Endothelial cell of umbilical vein (primary cell): Measurements from ENCODE around the gene NFKB2. TPM values are rescaled to one million over a fixed set of nuclear protein-coding genes. Genes with fewer than 3 reads are reported as not detected.

Experiments used
- BruUV-seq: library from RNA; stranded (reverse); fragments of 400-500 nt; replicated peaks from 2 replicates; lab custom pipeline; 2021; lab: Mats Ljungman, UMichigan
- CTCF ChIA-PET: fragments of 300-600, 350-600 bp; sonication (Branson Sonifier 250); formaldehyde crosslinking; loops from one replicate; lab custom pipeline; 2021; ENCODE audit warnings: antibody characterized with exemption, inconsistent platforms; lab: Charles Lee
- POLR2A ChIA-PET: fragments of 300-600, 350-600 bp; sonication (Branson Sonifier 250); formaldehyde crosslinking; loops from one replicate; lab custom pipeline; 2021; ENCODE audit warnings: antibody characterized with exemption, inconsistent platforms; lab: Charles Lee
- DNase-seq: peaks from one replicate; pipeline ENCODE4 v3.0.0-alpha.2; 2011; ENCODE audit warnings: low read depth, low spot score
- FAIRE-seq: peaks from 2 replicates; lab custom pipeline; 2011; peaks lifted over from hg19 to GRCh38; lab: Jason Lieb, UNC
- H2AFZ ChIP-seq: 2 replicates; pipeline ENCODE4 v1.6.0; 2012; ENCODE audit warnings: low read depth, low read length, control low read depth, inconsistent platforms
- H3K27ac ChIP-seq: 2 replicates; pipeline ENCODE4 v1.5.1; 2011; ENCODE audit warnings: low read depth, mild to moderate bottlenecking, control low read depth, low read length, moderate library complexity; ENCODE audit not compliant: insufficient read depth
- H3K27me3 ChIP-seq, 2 experiments: 2 replicates each; pipeline versions ENCODE4 v1.6.0 to v1.6.1; 2011; ENCODE audit warnings: low read length in 2 of 2, mixed read lengths in 1 of 2; ENCODE audit not compliant: control insufficient read depth in 2 of 2, insufficient read depth in 2 of 2
- H3K36me3 ChIP-seq, 2 experiments: 2 replicates in 1 of 2; 3 replicates in 1 of 2; pipeline ENCODE4 v1.5.1; 2011; ENCODE audit warnings: low read length in 2 of 2, mild to moderate bottlenecking in 1 of 2, moderate library complexity in 1 of 2; ENCODE audit not compliant: control insufficient read depth in 2 of 2, insufficient read depth in 2 of 2; ENCODE audit errors: extremely low read depth in 1 of 2
- H3K4me1 ChIP-seq: 3 replicates; pipeline ENCODE4 v1.5.1; 2011; ENCODE audit warnings: mild to moderate bottlenecking, low read length; ENCODE audit not compliant: control insufficient read depth, insufficient read depth; ENCODE audit errors: extremely low read depth
- H3K4me2 ChIP-seq: 2 replicates; pipeline ENCODE4 v1.6.1; 2011; ENCODE audit warnings: low read length, control low read depth, mixed read lengths; ENCODE audit not compliant: insufficient read depth
- H3K4me3 ChIP-seq, 3 experiments: fragments of 200-600 bp in 1 of 3; sonication (generic), shearing (Covaris generic) in 1 of 3; replicated peaks in 1 of 3; 2 replicates each; pipeline ENCODE4 v1.5.1; 2011 to 2016; ENCODE audit warnings: control low read depth in 3 of 3, low read length in 3 of 3, mild to moderate bottlenecking in 2 of 3, inconsistent platforms in 1 of 3, low read depth in 1 of 3, moderate library complexity in 1 of 3; ENCODE audit not compliant: insufficient read depth in 1 of 3
- H3K79me2 ChIP-seq: 2 replicates; pipeline ENCODE4 v1.6.0; 2012; ENCODE audit warnings: low read length, inconsistent platforms; ENCODE audit not compliant: control insufficient read depth, insufficient read depth
- H3K9ac ChIP-seq: replicated peaks from 2 replicates; pipeline ENCODE3; 2011; ENCODE audit warnings: low read length, control low read depth; ENCODE audit not compliant: insufficient read depth; ENCODE audit errors: extremely low read depth
- H3K9me1 ChIP-seq: replicated peaks from 3 replicates; pipeline ENCODE4 v1.6.0; 2011; ENCODE audit warnings: mild to moderate bottlenecking, low read length; ENCODE audit not compliant: control insufficient read depth, insufficient read depth; ENCODE audit errors: extremely low read depth
- H3K9me3 ChIP-seq: replicated peaks from 2 replicates; pipeline ENCODE4 v1.5.1; 2012; ENCODE audit warnings: low read length, inconsistent platforms; ENCODE audit not compliant: control insufficient read depth, insufficient read depth
- H4K20me1 ChIP-seq: replicated peaks from 2 replicates; pipeline ENCODE3; 2011; ENCODE audit warnings: mild to moderate bottlenecking, low read length; ENCODE audit not compliant: control insufficient read depth, insufficient read depth; ENCODE audit errors: extremely low read depth
- EZH2 ChIP-seq: IDR thresholded peaks from 2 replicates; pipeline ENCODE4 v1.6.1; 2012; ENCODE audit warnings: borderline replicate concordance, low read depth, mild to moderate bottlenecking, moderate library complexity, low read length, inconsistent platforms; ENCODE audit not compliant: severe bottlenecking
- JUN ChIP-seq: IDR thresholded peaks from 2 replicates; pipeline ENCODE4 v1.6.1; 2011; ENCODE audit warnings: borderline replicate concordance, low read depth; ENCODE audit not compliant: insufficient read length, insufficient read depth
- MYC ChIP-seq: IDR thresholded peaks from one replicate; pipeline ENCODE4 v1.6.1; 2011; ENCODE audit warnings: mild to moderate bottlenecking, low read depth, low read length
- dilution Hi-C: fragments of 300-500 bp; cut with MboI; formaldehyde crosslinking; loops from one replicate; pipeline ENCODE4 v1.15.0; 2019; ENCODE audit warnings: low sequenced_read_pairs; ENCODE audit not compliant: extremely low pct_ligation_motif_present
- intact Hi-C: fragments of 100-400 bp; cut with micrococcal nuclease; formaldehyde crosslinking; loops from one replicate; pipeline ENCODE4 v1.10.0; 2022
- polyA plus RNA-seq, 4 experiments: library from polyadenylated mRNA; depleted of rRNA in 3 of 4; stranded (reverse) in 3 of 4; unstranded in 1 of 4; fragments of >200 nt; gene quantifications; 2 replicates each; pipeline versions ENCODE4 v1.2.1 to v1.2.3, GENCODE V29; 2011 to 2012; ENCODE audit warnings: missing spikeins in 1 of 4
- total RNA-seq: library from RNA; stranded (reverse); gene quantifications from 2 replicates; pipeline ENCODE4 v1.2.3, GENCODE V29; 2021

The NFKB2 gene
- total and polyA plus RNA-seq, 2 donors (not counting 3 experiments of a cell fraction or from before 2014, with no cell fraction given), result 21.0 to 25.6 TPM

DNA sequence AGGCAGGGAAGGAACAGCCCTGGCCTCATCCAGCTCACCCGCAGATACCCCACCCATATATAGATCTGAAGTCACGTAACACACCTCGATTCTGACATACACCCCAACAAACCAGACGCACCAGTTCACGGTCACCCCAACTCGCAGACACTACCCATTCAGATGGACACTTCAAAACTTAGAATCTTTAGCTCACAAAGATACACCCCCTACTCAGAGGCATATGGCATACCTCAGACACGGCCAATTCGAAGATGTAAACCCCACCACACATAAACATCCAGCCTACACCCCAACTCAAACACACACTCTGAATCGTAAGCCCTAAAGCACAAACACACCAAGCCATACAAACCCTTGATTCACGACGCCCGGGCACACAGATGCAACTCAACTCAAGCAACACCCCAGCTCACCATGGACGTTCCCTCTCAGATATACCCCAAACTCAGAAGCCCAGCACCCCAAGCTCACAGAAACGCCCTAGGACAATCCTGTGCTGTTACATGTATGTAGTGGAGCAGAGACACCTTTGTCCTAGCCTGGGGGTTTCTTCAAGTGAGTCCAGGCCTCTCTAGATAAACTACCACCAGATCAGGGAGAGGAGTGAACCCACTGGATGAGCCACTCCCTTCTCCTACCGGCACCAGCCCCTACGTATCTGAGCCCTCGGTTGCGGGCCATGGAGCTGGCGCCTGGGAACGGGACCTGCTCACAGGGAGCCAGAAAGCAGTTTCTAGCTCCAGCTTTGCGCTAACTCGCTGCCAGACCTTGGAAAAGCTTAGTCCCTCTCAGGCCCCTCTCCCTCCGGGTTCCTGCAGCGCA lies 14.3 kb downstream of the NFKB2 start:
- DNase-seq (no peak), FAIRE-seq (no peak)
- H3K9me3 ChIP-seq, result no peaks in the 10 kb centered on the region
- POLR2A ChIA-PET, result no interaction called here
- H3K79me2 ChIP-seq, result no peaks in the 10 kb centered on the region
- H3K9me1 ChIP-seq, result no peaks in the 10 kb centered on the region
- CTCF ChIA-PET, result interaction anchor here (0.9 to 1.8 kb wide), 6 partner anchors 11 to 180 kb away, joined by 3 to 5 read pairs (median 4); no protein-coding TSS in a partner anchor
- H3K4me2 ChIP-seq, result no peak overlapping the region
- TF ChIP-seq JUN, result no peak
- TF ChIP-seq EZH2, result peak; percentile 80
- dilution Hi-C loops (no loop called here), intact Hi-C loops (no loop called here)
- no peak overlapping the region for H2AFZ ChIP-seq
- no peaks in the 10 kb centered on the region for H3K4me1 ChIP-seq
- no peak overlapping the region for H3K4me3 ChIP-seq
- no peak overlapping the region for H3K9ac ChIP-seq
- H3K27ac ChIP-seq, result no peak overlapping the region
- no TSS peak for BruUV-seq
- no peaks in the 10 kb centered on the region for H3K36me3 ChIP-seq
- H3K27me3 ChIP-seq, result peaks cover 40 to 53% of the 10 kb centered on the region in 2 experiments
- no peaks in the 10 kb centered on the region for H4K20me1 ChIP-seq

DNA sequence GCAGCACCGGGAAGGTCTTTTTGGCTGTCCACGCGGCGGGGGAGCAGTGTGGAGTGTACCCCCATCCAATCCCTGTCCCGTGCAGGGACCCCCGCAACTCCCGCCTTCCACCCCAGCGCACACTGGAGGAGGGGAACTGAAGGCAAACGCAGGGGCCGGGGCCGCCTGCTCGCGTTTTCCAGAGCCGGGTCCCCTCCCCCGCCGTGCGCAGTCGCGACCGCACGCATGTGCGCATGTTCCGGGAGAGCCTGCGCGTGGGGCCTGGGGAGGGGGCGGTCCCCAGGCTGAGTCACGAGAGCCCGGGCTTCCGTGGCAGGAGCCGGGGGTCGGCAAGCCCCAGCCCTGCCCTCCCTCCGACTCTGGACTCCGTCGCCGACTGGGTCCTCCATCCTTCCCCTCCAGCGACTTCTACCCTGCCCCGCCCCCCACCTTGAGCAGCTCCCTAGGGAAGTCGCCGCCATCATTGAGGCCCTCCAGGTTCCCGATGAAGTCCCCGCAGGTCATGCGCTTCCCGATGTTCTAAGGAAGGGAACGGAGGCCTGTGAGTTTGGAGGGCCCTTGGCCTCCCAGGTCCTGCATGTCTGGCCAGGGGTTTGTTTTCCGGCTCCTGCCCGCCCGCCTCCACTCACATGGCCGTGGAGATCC lies 15.0 kb downstream of the NFKB2 start:
- no peak overlapping the region for H3K4me2 ChIP-seq
- no TSS peak for BruUV-seq
- DNase-seq (no peak), FAIRE-seq (no peak)
- peak overlapping the region in 1 of 3 experiments; percentile 23 for H3K4me3 ChIP-seq
- H3K36me3 ChIP-seq, result no peaks in the 10 kb centered on the region
- POLR2A ChIA-PET, result no interaction called here
- H3K27ac ChIP-seq, result no peak overlapping the region
- H3K9me3 ChIP-seq, result no peaks in the 10 kb centered on the region
- peaks cover 40 to 53% of the 10 kb centered on the region in 2 experiments for H3K27me3 ChIP-seq
- H3K79me2 ChIP-seq, result no peaks in the 10 kb centered on the region
- no peak overlapping the region for H2AFZ ChIP-seq
- TF ChIP-seq EZH2, result peak; percentile 82
- TF ChIP-seq MYC, result no peak
- H3K9ac ChIP-seq, result no peak overlapping the region
- intact Hi-C loops, result no loop called here
- H3K4me1 ChIP-seq, result no peaks in the 10 kb centered on the region
- dilution Hi-C loops, result no loop called here
- CTCF ChIA-PET, result interaction anchor here (0.6 to 1.8 kb wide), 5 partner anchors 11 to 69 kb away, joined by 3 to 5 read pairs (median 4); no protein-coding TSS in a partner anchor
- H3K9me1 ChIP-seq, result no peaks in the 10 kb centered on the region
- H4K20me1 ChIP-seq, result no peaks in the 10 kb centered on the region
